Kidney (tissue), 14 donors: Measurements from ENCODE around the gene POLE3. TPM values are rescaled to one million over a fixed set of nuclear protein-coding genes. Genes with fewer than 3 reads are reported as not detected.

Experiments
- DNase-seq, 5 donors: peaks; one replicate each; pipeline ENCODE4 v3.0.0-alpha.2; 2013 to 2020
- FAIRE-seq: peaks from 2 replicates; lab custom pipeline; 2012; peaks lifted over from hg19 to GRCh38; lab: Jason Lieb, UNC
- H3K27ac ChIP-seq, 2 donors: one replicate each; pipeline ENCODE4 v1.7.0; 2013; ENCODE audit warnings: low read depth in 2 of 2, low read length in 2 of 2, inconsistent platforms in 1 of 2
- H3K27me3 ChIP-seq: one replicate; pipeline ENCODE4 v1.7.1; 2013; ENCODE audit warnings: low read length, inconsistent platforms; ENCODE audit not compliant: control insufficient read depth, insufficient read depth
- H3K36me3 ChIP-seq, 3 donors: one replicate each; pipeline versions ENCODE4 v1.7.0 to v1.7.1; 2013; ENCODE audit warnings: low read length in 3 of 3, control low read depth in 1 of 3, inconsistent platforms in 1 of 3; ENCODE audit not compliant: insufficient read depth in 3 of 3, control insufficient read depth in 2 of 3
- H3K4me1 ChIP-seq, 3 donors: one replicate each; pipeline versions ENCODE4 v1.7.0 to v1.7.1; 2013; ENCODE audit warnings: low read length in 3 of 3, inconsistent platforms in 1 of 3, low read depth in 1 of 3; ENCODE audit not compliant: control insufficient read depth in 2 of 3, insufficient read depth in 2 of 3
- H3K4me3 ChIP-seq, 3 donors: one replicate each; pipeline versions ENCODE4 v1.7.0 to v1.8.1; 2013; ENCODE audit warnings: low read length in 3 of 3, control low read depth in 1 of 3, inconsistent platforms in 1 of 3
- H3K9ac ChIP-seq, 3 donors: one replicate each; pipeline versions ENCODE4 v1.7.0 to v1.7.1; 2013; ENCODE audit warnings: low read length in 3 of 3, control low read depth in 1 of 3, inconsistent platforms in 1 of 3
- H3K9me3 ChIP-seq, 3 donors: one replicate each; pipeline versions ENCODE4 v1.7.0 to v1.7.1; 2013; ENCODE audit warnings: low read length in 3 of 3, control low read depth in 1 of 3, inconsistent platforms in 1 of 3; ENCODE audit not compliant: control insufficient read depth in 2 of 3, insufficient read depth in 1 of 3
- CTCF ChIP-seq: IDR thresholded peaks from 3 replicates; pipeline ENCODE4 v1.5.1; 2012; ENCODE audit warnings: mild to moderate bottlenecking, moderate library complexity, borderline replicate concordance; ENCODE audit not compliant: insufficient read depth; ENCODE audit errors: extremely low read depth
- intact Hi-C: fragments of 100-400 bp; cut with DNase I; formaldehyde crosslinking; loops from one replicate; pipeline ENCODE4 v1.11.1; 2022
- polyA plus RNA-seq: library from polyadenylated mRNA; stranded (reverse); fragments of 350-450 nt; fragmentation: Illumina TruSeq; extraction: RNeasy Lipid Tissue Mini Kit (QIAGEN cat#74804); gene quantifications from one replicate; pipeline ENCODE4 v1.2.3, GENCODE V29; 2014; ENCODE audit warnings: low read depth, low replicate concordance; ENCODE audit not compliant: insufficient read depth
- total RNA-seq: library from RNA; stranded (reverse); fragmentation: NEBNext Ultra II Directional; extraction: Animal tissue kit (Norgen Biotek cat#: 25700); gene quantifications from one replicate; pipeline ENCODE4 v1.2.1, GENCODE V29; 2021
- donor health status: control.
- donor health status: control.
- donor health status: control.
- donor health status: control.
- donor health status: control.
- donor health status: DM: yes; HTN: yes; CAD: no.
- donor health status: Normal renal cell carcinoma (clear cell type).

The POLE3 gene
- total and polyA plus RNA-seq, 2 donors from 2014 or later = 26.1 to 27.1 TPM

- intact Hi-C loops = no loop called here
- Histone ChIP-seq H3K36me3 (no peaks in the 10 kb centered on the region), H3K4me1 (peaks cover 0 to 6% (median 2%) of the 10 kb centered on the region in 3 donors), H3K9me3 (no peaks in the 10 kb centered on the region), H3K27ac (no peak overlapping the region), H3K9ac (no peak overlapping the region), H3K27me3 (no peaks in the 10 kb centered on the region), H3K4me3 (no peak overlapping the region)
- no peak for TF ChIP-seq CTCF
- DNase-seq (no peak), FAIRE-seq (no peak)
These were observed 49.0 kb downstream of the POLE3 start for GRCh38 chr9:113361304-113362018.

GRCh38 chr9:113360242-113360842 is 50.1 kb downstream of the POLE3 start:
- no peak for TF ChIP-seq CTCF
- DNase-seq (no peak), FAIRE-seq (no peak)
- Histone ChIP-seq H3K27me3 (no peaks in the 10 kb centered on the region), H3K27ac (no peak overlapping the region), H3K4me1 (peaks cover 0 to 6% (median 2%) of the 10 kb centered on the region in 3 donors), H3K9ac (no peak overlapping the region), H3K4me3 (no peak overlapping the region), H3K36me3 (no peaks in the 10 kb centered on the region), H3K9me3 (no peaks in the 10 kb centered on the region)
- intact Hi-C loops = no loop called here

GRCh38 chr9:113359385-113359784 is 51.1 kb downstream of the POLE3 start:
- Histone ChIP-seq H3K27ac (no peak overlapping the region), H3K27me3 (no peaks in the 10 kb centered on the region), H3K9ac (no peak overlapping the region), H3K36me3 (no peaks in the 10 kb centered on the region), H3K4me1 (peaks cover 0 to 6% (median 2%) of the 10 kb centered on the region in 3 donors), H3K4me3 (no peak overlapping the region), H3K9me3 (no peaks in the 10 kb centered on the region)
- FAIRE-seq (no peak), DNase-seq (no peak)
- intact Hi-C loops = no loop called here
- TF ChIP-seq CTCF = no peak

Other genes starting within 250 kb of the POLE3 start
- gene FKBP15, start 189.4 kb downstream of the POLE3 start, total RNA-seq = 34.8 TPM
- 11.0 TPM for gene FKBP15, start 189.4 kb downstream of the POLE3 start, polyA plus RNA-seq
- 19.5 TPM for gene SLC31A1, start 189.1 kb downstream of the POLE3 start, total RNA-seq
- 20.1 TPM for gene SLC31A1, start 189.1 kb downstream of the POLE3 start, polyA plus RNA-seq
- 28.5 TPM for gene CDC26, start 135.1 kb downstream of the POLE3 start, total RNA-seq
- gene CDC26, start 135.1 kb downstream of the POLE3 start, polyA plus RNA-seq = 76.2 TPM
- 20.0 TPM for gene PRPF4, start 135.0 kb downstream of the POLE3 start, total RNA-seq
- 12.8 TPM for gene PRPF4, start 135.0 kb downstream of the POLE3 start, polyA plus RNA-seq
- 3.6 TPM for gene RNF183, start 107.3 kb downstream of the POLE3 start, total RNA-seq
- gene RNF183, start 107.3 kb downstream of the POLE3 start, polyA plus RNA-seq = 8.1 TPM
- gene WDR31, start 70.4 kb downstream of the POLE3 start, total RNA-seq = 8.7 TPM
- 3.1 TPM for gene WDR31, start 70.4 kb downstream of the POLE3 start, polyA plus RNA-seq
- gene BSPRY, start 61.1 kb downstream of the POLE3 start, total RNA-seq = 14.5 TPM
- 18.0 TPM for gene BSPRY, start 61.1 kb downstream of the POLE3 start, polyA plus RNA-seq
- 29.8 TPM for gene HDHD3, start 33.7 kb downstream of the POLE3 start, total RNA-seq
- 107 TPM for gene HDHD3, start 33.7 kb downstream of the POLE3 start, polyA plus RNA-seq
- gene ALAD, start 9.4 kb downstream of the POLE3 start, total RNA-seq = 35.4 TPM
- 64.1 TPM for gene ALAD, start 9.4 kb downstream of the POLE3 start, polyA plus RNA-seq
- gene C9orf43, start 72 bp upstream of the POLE3 start, total RNA-seq = 0.50 TPM
- 0.80 TPM for gene C9orf43, start 72 bp upstream of the POLE3 start, polyA plus RNA-seq
- 114 TPM for gene RGS3, start 53.1 kb upstream of the POLE3 start, total RNA-seq
- gene RGS3, start 53.1 kb upstream of the POLE3 start, polyA plus RNA-seq = 137 TPM